Measurements from ENCODE around the gene NMNAT3. TPM values are rescaled to one million over a fixed set of nuclear protein-coding genes. Genes with fewer than 3 reads are reported as not detected.

NMNAT3 gene
- total RNA-seq, 1 experiment from 2014 or later: 4.6 TPM

DNA sequence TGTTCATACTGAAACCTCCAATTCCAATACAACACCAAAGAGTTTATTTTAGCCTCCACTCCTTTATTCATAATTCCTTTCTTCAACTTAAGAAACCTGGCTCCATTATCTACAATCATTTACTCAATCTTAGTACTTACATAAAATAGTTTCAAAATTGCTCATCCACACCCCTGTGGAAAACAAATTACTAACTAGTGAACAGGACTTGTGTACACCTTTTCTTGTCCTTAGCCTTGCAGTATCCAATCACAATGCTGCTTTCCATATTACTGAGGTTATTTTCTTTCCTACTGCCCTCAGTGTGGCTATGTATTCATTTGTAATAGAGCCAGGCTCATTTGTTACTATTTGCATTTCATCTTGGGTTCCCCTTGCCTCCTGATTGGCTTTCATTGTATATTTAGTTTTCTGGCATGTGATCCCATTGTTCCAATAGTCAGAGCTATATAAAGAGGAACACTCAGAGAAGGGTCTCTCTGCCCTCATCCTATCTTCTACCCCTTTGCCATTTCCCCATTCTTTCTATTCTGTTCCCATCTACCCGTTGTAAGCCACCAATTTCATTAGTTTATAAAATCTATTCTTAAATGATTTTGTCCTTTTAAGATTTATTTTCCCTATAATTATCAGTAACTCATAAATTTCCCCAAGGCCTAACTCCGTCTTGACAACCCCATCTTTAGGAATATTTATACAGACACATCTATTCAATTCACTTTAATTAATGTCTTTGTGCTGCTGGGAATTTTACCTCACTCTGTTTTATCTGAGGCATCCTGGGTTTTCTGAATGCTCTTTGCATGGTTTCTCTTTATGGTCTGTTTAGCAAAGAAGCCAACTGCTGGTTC is 70.3 kb downstream of the NMNAT3 start:
- H3K36me3 Mint-ChIP-seq: no peaks in the 10 kb centered on the region
- no peak overlapping the region; the same call in 1 of the 2 replicates for H3K27ac Mint-ChIP-seq
- H3K4me3 Mint-ChIP-seq: no peak overlapping the region
- no peaks in the 10 kb centered on the region for H3K27me3 Mint-ChIP-seq (ENCODE audit: low read depth)
- no peak for DNase-seq (ENCODE audit: low spot score)
- ATAC-seq: no peak
- POLR2A ChIA-PET: no interaction called here
- H3K9me3 Mint-ChIP-seq: no peaks in the 10 kb centered on the region
- CTCF ChIA-PET: interaction anchor here (1.0 kb wide), 1 partner anchor 23 kb away, joined by 3 read pairs; no protein-coding TSS in a partner anchor
- TF ChIP-seq MXD4 (CRISPR knock-in tag; IDR thresholded peaks at IDR 0.05; ENCODE audit: borderline replicate concordance): no peak
- TF ChIP-seq KAT7 (CRISPR knock-in tag; IDR thresholded peaks at IDR 0.05; ENCODE audit: borderline replicate concordance): no peak
- TF ChIP-seq SOX15 (CRISPR knock-in tag; IDR thresholded peaks at IDR 0.05): no peak
- TF ChIP-seq, protein P1, sequence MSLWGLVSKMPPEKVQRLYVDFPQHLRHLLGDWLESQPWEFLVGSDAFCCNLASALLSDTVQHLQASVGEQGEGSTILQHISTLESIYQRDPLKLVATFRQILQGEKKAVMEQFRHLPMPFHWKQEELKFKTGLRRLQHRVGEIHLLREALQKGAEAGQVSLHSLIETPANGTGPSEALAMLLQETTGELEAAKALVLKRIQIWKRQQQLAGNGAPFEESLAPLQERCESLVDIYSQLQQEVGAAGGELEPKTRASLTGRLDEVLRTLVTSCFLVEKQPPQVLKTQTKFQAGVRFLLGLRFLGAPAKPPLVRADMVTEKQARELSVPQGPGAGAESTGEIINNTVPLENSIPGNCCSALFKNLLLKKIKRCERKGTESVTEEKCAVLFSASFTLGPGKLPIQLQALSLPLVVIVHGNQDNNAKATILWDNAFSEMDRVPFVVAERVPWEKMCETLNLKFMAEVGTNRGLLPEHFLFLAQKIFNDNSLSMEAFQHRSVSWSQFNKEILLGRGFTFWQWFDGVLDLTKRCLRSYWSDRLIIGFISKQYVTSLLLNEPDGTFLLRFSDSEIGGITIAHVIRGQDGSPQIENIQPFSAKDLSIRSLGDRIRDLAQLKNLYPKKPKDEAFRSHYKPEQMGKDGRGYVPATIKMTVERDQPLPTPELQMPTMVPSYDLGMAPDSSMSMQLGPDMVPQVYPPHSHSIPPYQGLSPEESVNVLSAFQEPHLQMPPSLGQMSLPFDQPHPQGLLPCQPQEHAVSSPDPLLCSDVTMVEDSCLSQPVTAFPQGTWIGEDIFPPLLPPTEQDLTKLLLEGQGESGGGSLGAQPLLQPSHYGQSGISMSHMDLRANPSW (CRISPR knock-in tag; conservative IDR thresholded peaks at IDR 0.05; ENCODE audit: low read depth): no peak
- no peak for TF ChIP-seq NR3C1 (CRISPR knock-in tag; conservative IDR thresholded peaks at IDR 0.05; ENCODE audit: low read depth)
- no peak for TF ChIP-seq ZNF317 (CRISPR knock-in tag; IDR thresholded peaks at IDR 0.05; ENCODE audit: borderline replicate concordance, low read depth)
- no peak for TF ChIP-seq GABPB1 (CRISPR knock-in tag; IDR thresholded peaks at IDR 0.05)
- no peak for TF ChIP-seq CBFB (CRISPR knock-in tag; IDR thresholded peaks at IDR 0.05; ENCODE audit: low read depth)
- H3K4me1 Mint-ChIP-seq: peaks cover 20% of the 10 kb centered on the region

DNA sequence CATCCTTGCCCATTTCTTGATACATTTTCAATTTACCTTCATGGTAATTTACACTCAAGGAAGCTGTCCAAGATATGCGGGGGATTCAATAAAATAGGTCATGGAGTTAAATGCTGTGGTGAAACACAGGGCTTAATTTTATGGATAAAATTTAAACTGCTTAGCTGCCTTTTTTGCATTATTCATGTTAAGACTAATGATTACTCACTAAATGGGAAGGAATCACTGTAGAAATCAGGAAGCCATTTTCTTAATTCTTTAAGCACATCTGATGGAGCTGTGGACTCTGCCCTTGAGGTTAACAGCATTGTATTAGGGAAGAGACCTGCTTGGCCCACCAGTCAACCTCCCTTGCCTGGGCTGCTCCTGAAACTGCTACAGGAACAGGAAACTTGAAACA is 75.8 kb downstream of the NMNAT3 start:
- ChIA-PET CTCF (interaction anchor here (1.9 kb wide), 1 partner anchor 116 kb away, joined by 4 read pairs; no protein-coding TSS in a partner anchor), POLR2A (interaction anchor here (0.5 kb wide), 1 partner anchor 336 kb away, joined by 3 read pairs; no protein-coding TSS in a partner anchor)
- H3K36me3 Mint-ChIP-seq: no peaks in the 10 kb centered on the region
- DNase-seq (ENCODE audit: low spot score) (no peak), ATAC-seq (no peak)
- no peak overlapping the region for H3K27ac Mint-ChIP-seq
- peaks cover 26% of the 10 kb centered on the region for H3K4me1 Mint-ChIP-seq
- H3K27me3 Mint-ChIP-seq (ENCODE audit: low read depth): no peaks in the 10 kb centered on the region
- H3K4me3 Mint-ChIP-seq: no peak overlapping the region
- no peaks in the 10 kb centered on the region for H3K9me3 Mint-ChIP-seq
- TF ChIP-seq, protein P2, sequence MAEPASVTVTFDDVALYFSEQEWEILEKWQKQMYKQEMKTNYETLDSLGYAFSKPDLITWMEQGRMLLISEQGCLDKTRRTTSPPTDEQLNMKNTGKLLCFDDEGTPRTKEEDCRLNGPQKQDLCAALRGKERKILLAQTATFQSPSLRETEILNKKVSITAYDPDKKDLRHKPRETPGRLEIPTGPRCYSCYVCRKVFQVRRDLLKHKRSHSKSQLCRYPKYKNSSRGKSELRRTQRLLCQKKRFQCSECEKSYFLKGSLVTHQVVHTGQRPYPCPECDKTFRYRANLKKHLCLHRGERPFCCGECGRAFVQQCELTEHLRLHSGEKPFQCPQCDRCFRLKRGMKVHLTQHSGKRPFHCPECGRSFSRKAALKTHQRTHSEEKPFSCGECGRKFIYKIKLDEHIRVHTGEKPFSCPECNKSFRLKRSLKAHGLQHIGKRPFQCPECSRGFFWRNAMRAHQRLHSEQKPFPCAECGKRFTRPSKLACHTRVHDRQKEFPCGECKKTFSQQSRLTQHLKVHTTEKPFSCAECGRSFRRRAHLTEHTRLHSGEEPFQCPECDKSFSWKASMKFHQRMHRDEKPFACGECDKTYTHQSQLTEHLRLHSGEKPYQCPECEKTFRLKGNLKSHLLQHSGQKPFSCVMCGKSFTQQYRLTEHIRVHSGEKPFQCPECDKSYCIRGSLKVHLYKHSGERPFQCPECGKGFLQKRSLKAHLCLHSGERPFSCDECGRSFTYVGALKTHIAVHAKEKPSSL (CRISPR knock-in tag; conservative IDR thresholded peaks at IDR 0.05): no peak
- TF ChIP-seq, protein P3, sequence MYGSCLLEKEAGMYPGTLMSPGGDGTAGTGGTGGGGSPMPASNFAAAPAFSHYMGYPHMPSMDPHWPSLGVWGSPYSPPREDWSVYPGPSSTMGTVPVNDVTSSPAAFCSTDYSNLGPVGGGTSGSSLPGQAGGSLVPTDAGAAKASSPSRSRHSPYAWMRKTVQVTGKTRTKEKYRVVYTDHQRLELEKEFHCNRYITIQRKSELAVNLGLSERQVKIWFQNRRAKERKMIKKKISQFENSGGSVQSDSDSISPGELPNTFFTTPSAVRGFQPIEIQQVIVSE (CRISPR knock-in tag; IDR thresholded peaks at IDR 0.05; ENCODE audit: borderline replicate concordance): no peak
- TF ChIP-seq, protein P4, sequence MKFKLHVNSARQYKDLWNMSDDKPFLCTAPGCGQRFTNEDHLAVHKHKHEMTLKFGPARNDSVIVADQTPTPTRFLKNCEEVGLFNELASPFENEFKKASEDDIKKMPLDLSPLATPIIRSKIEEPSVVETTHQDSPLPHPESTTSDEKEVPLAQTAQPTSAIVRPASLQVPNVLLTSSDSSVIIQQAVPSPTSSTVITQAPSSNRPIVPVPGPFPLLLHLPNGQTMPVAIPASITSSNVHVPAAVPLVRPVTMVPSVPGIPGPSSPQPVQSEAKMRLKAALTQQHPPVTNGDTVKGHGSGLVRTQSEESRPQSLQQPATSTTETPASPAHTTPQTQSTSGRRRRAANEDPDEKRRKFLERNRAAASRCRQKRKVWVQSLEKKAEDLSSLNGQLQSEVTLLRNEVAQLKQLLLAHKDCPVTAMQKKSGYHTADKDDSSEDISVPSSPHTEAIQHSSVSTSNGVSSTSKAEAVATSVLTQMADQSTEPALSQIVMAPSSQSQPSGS (CRISPR knock-in tag; IDR thresholded peaks at IDR 0.05; ENCODE audit: borderline replicate concordance, low read depth): no peak
- TF ChIP-seq, protein P5, sequence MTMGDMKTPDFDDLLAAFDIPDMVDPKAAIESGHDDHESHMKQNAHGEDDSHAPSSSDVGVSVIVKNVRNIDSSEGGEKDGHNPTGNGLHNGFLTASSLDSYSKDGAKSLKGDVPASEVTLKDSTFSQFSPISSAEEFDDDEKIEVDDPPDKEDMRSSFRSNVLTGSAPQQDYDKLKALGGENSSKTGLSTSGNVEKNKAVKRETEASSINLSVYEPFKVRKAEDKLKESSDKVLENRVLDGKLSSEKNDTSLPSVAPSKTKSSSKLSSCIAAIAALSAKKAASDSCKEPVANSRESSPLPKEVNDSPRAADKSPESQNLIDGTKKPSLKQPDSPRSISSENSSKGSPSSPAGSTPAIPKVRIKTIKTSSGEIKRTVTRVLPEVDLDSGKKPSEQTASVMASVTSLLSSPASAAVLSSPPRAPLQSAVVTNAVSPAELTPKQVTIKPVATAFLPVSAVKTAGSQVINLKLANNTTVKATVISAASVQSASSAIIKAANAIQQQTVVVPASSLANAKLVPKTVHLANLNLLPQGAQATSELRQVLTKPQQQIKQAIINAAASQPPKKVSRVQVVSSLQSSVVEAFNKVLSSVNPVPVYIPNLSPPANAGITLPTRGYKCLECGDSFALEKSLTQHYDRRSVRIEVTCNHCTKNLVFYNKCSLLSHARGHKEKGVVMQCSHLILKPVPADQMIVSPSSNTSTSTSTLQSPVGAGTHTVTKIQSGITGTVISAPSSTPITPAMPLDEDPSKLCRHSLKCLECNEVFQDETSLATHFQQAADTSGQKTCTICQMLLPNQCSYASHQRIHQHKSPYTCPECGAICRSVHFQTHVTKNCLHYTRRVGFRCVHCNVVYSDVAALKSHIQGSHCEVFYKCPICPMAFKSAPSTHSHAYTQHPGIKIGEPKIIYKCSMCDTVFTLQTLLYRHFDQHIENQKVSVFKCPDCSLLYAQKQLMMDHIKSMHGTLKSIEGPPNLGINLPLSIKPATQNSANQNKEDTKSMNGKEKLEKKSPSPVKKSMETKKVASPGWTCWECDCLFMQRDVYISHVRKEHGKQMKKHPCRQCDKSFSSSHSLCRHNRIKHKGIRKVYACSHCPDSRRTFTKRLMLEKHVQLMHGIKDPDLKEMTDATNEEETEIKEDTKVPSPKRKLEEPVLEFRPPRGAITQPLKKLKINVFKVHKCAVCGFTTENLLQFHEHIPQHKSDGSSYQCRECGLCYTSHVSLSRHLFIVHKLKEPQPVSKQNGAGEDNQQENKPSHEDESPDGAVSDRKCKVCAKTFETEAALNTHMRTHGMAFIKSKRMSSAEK (CRISPR knock-in tag; IDR thresholded peaks at IDR 0.05; ENCODE audit: borderline replicate concordance): no peak
- TF ChIP-seq ELF4 (CRISPR knock-in tag; IDR thresholded peaks at IDR 0.05; ENCODE audit: low read depth) (no peak), CBFB (CRISPR knock-in tag; IDR thresholded peaks at IDR 0.05; ENCODE audit: low read depth) (no peak), JAZF1 (CRISPR knock-in tag; IDR thresholded peaks at IDR 0.05) (no peak), ZNF219 (CRISPR knock-in tag; IDR thresholded peaks at IDR 0.05; ENCODE audit: borderline replicate concordance) (no peak), SP1 (CRISPR knock-in tag; conservative IDR thresholded peaks at IDR 0.05) (no peak)
- TF ChIP-seq, protein P6, sequence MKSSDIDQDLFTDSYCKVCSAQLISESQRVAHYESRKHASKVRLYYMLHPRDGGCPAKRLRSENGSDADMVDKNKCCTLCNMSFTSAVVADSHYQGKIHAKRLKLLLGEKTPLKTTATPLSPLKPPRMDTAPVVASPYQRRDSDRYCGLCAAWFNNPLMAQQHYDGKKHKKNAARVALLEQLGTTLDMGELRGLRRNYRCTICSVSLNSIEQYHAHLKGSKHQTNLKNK (CRISPR knock-in tag; IDR thresholded peaks at IDR 0.05): no peak
- TF ChIP-seq, protein P7, sequence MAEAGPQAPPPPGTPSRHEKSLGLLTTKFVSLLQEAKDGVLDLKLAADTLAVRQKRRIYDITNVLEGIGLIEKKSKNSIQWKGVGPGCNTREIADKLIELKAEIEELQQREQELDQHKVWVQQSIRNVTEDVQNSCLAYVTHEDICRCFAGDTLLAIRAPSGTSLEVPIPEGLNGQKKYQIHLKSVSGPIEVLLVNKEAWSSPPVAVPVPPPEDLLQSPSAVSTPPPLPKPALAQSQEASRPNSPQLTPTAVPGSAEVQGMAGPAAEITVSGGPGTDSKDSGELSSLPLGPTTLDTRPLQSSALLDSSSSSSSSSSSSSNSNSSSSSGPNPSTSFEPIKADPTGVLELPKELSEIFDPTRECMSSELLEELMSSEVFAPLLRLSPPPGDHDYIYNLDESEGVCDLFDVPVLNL (CRISPR knock-in tag; IDR thresholded peaks at IDR 0.05; ENCODE audit: borderline replicate concordance, low read depth): no peak
- TF ChIP-seq, protein P8, sequence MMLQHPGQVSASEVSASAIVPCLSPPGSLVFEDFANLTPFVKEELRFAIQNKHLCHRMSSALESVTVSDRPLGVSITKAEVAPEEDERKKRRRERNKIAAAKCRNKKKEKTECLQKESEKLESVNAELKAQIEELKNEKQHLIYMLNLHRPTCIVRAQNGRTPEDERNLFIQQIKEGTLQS (CRISPR knock-in tag; conservative IDR thresholded peaks at IDR 0.05): no peak

All from WTC11 (cell line).